GM19035 (cell line): ENCODE measurements around the gene HGS.

Source experiments
- ATAC-seq: cut with Tn5 transposase; IDR thresholded peaks from one replicate; pipeline ENCODE4 v1.9.1; 2021; ENCODE audit not compliant: unreplicated experiment

HGS gene

GRCh38 chr17:81685108-81685507 is 1.3 kb downstream of the HGS start:
- no peak for ATAC-seq

GRCh38 chr17:81686614-81687013 is 2.8 kb downstream of the HGS start:
- no peak for ATAC-seq

GRCh38 chr17:81687770-81688541 is 4.1 kb downstream of the HGS start:
- ATAC-seq, result no peak

GRCh38 chr17:81688616-81689015 is 4.8 kb downstream of the HGS start:
- ATAC-seq, result no peak

- no peak for ATAC-seq
Measured at GRCh38 chr17:81690066-81690465, 6.3 kb downstream of the HGS start.

- ATAC-seq, result no peak
Measured at GRCh38 chr17:81690549-81690948, 6.7 kb downstream of the HGS start.

- no peak for ATAC-seq
Measured at GRCh38 chr17:81691196-81691595, 7.4 kb downstream of the HGS start.

- ATAC-seq, result no peak
Measured at GRCh38 chr17:81691608-81692007, 7.8 kb downstream of the HGS start.

GRCh38 chr17:81693509-81694210 is 9.8 kb downstream of the HGS start:
- no peak for ATAC-seq

- ATAC-seq, result no peak
Measured at GRCh38 chr17:81694810-81695209, 11.0 kb downstream of the HGS start.

GRCh38 chr17:81695211-81695610 is 11.4 kb downstream of the HGS start:
- no peak for ATAC-seq

- ATAC-seq, result no peak
Measured at GRCh38 chr17:81695801-81696200, 12.0 kb downstream of the HGS start.

- no peak for ATAC-seq
Measured at GRCh38 chr17:81696218-81696941, 12.6 kb downstream of the HGS start.

GRCh38 chr17:81697261-81698044 is 13.6 kb downstream of the HGS start:
- ATAC-seq, result no peak

- no peak for ATAC-seq
Measured at GRCh38 chr17:81700353-81701287, 16.8 kb downstream of the HGS start.

- ATAC-seq, result no peak
Measured at GRCh38 chr17:81701288-81702071, 17.7 kb downstream of the HGS start.

- ATAC-seq, result peak; percentile 79
Measured at GRCh38 chr17:81702934-81703746, 19.3 kb downstream of the HGS start, which contains the start of gene MRPL12. TSS of gene MRPL12 (plus strand) at chr17:81703367. CDS start at chr17:81703502, 135 bp downstream.
